HG02852 (cell line): Measurements from ENCODE around the gene PPP1R12C.

Source experiments
- ATAC-seq: cut with Tn5 transposase; IDR thresholded peaks from one replicate; pipeline ENCODE4 v1.9.1; 2021; ENCODE audit warnings: mild to moderate bottlenecking, moderate library complexity; ENCODE audit not compliant: unreplicated experiment

The PPP1R12C gene

DNA sequence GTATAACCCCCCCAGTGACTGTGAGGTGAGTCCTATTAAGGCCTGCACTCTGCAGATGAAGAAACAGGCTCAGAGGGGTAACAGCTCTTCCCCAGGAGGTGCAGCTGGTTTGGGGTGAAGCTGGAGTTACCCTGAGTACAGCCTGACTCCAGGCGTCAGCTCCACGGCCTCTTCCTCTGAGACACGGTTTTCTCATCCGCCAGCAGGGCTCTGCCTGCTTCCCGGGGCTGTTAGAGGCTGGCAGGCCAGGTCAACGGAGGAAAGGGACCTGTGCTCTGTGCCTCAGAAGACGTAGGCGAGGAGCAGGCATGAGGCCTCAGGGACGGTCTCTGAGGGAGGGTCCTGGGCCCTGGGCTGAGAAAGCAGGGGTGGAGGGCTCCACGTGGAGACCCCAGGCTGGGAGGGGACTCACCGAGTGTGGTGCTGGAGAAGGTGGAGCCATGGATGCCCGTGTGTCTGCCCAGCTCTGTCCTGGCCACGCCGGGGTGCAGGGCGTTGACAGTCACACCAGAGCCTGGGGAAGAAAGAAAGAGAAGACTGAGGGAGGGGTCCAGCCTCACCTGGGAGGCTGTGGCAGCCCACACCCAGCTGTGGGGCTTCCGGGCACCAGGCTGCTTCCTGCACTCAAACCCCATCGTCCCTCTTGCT lies 70.3 kb downstream of the PPP1R12C start:
- no peak for ATAC-seq

GRCh38 chr19:55044771-55045716 lies 72.4 kb downstream of the PPP1R12C start:
- ATAC-seq: no peak

- ATAC-seq: no peak
Observed at GRCh38 chr19:55044286-55044685, 73.2 kb downstream of the PPP1R12C start.

- no peak for ATAC-seq
Observed at GRCh38 chr19:55042688-55043087, 74.7 kb downstream of the PPP1R12C start.

GRCh38 chr19:55042344-55042678 lies 75.1 kb downstream of the PPP1R12C start:
- no peak for ATAC-seq

GRCh38 chr19:55041627-55042343 lies 75.7 kb downstream of the PPP1R12C start:
- no peak for ATAC-seq

- no peak for ATAC-seq
Observed at GRCh38 chr19:55041244-55041626, 76.2 kb downstream of the PPP1R12C start.
